Osteoblast (primary cell): ENCODE data around the gene ARMC6. TPM values are rescaled to one million over a fixed set of nuclear protein-coding genes. Genes with fewer than 3 reads are reported as not detected.

Experiments
- DNase-seq: peaks from one replicate; pipeline ENCODE4 v3.0.0; 2011; ENCODE audit warnings: low spot score, mixed read lengths; ENCODE audit not compliant: insufficient read length; ENCODE audit errors: missing footprints
- H2AFZ ChIP-seq: 2 replicates; pipeline ENCODE4 v1.6.0; 2011; ENCODE audit warnings: mild to moderate bottlenecking, low read length
- H3K27ac ChIP-seq: 2 replicates; pipeline ENCODE4 v1.5.1; 2011; ENCODE audit warnings: mild to moderate bottlenecking, low read depth, low read length, moderate library complexity
- H3K27me3 ChIP-seq: 2 replicates; pipeline ENCODE4 v1.6.0; 2012; ENCODE audit warnings: mild to moderate bottlenecking, control low read depth, inconsistent platforms, low read length, moderate library complexity; ENCODE audit not compliant: insufficient read depth
- H3K36me3 ChIP-seq: 2 replicates; pipeline ENCODE4 v1.5.1; 2011; ENCODE audit warnings: mild to moderate bottlenecking, low read length, control low read depth, moderate library complexity; ENCODE audit not compliant: insufficient read depth
- H3K4me1 ChIP-seq: 2 replicates; pipeline ENCODE4 v1.5.1; 2011; ENCODE audit warnings: mild to moderate bottlenecking, low read length, control low read depth, moderate library complexity; ENCODE audit not compliant: insufficient read depth
- H3K4me2 ChIP-seq: 2 replicates; pipeline ENCODE4 v1.6.0; 2011; ENCODE audit warnings: mild to moderate bottlenecking, low read length; ENCODE audit not compliant: insufficient read depth
- H3K4me3 ChIP-seq: fragments of 200-600 bp; sonication (generic); 3 replicates; pipeline ENCODE4 v1.5.1; 2012; ENCODE audit warnings: mild to moderate bottlenecking, low read length, inconsistent platforms; ENCODE audit not compliant: insufficient read depth
- H3K79me2 ChIP-seq: 2 replicates; pipeline ENCODE4 v1.6.0; 2012; ENCODE audit warnings: mild to moderate bottlenecking, low read length, control low read depth, inconsistent platforms; ENCODE audit not compliant: insufficient read depth
- H3K9me3 ChIP-seq: 2 replicates; pipeline ENCODE4 v1.5.1; 2011; ENCODE audit warnings: low read depth, low read length, control low read depth
- H4K20me1 ChIP-seq: 2 replicates; pipeline ENCODE4 v1.6.0; 2012; ENCODE audit warnings: mild to moderate bottlenecking, low read length, control low read depth; ENCODE audit not compliant: insufficient read depth
- total RNA-seq: library from RNA; depleted of rRNA; stranded (reverse); fragments of >200 nt; gene quantifications from 2 replicates; pipeline ENCODE4 v1.2.3, GENCODE V29; 2012
- TF ChIP-seq, protein P1 (sequence below): IDR thresholded peaks from 2 replicates; pipeline ENCODE4 v1.5.1; 2011; ENCODE audit warnings: mild to moderate bottlenecking, low read depth, low read length, moderate library complexity; ENCODE audit errors: extremely low read depth

ARMC6 gene
- total RNA-seq, 1 donor: 38.4 TPM

DNA sequence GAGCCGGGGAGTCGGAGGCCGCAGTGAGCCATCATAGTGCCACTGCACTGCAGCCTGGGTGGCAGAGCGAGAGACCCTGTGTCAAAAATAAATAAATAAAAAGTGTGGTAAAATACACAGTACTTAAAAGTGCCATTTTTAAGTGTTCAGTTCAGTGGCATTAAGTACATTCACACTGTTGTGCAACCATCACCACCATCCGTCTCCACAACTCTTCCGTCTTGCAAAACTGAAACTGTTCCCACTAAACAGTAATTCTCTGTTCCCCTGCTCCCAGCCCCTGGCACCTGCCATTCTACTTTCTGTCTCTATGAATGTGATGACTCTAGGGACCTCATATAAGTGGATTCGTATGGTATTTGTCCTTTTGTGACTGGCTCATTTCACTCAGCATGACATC, 43.7 kb downstream of the ARMC6 start:
- Histone ChIP-seq H3K27ac (no peak overlapping the region), H3K9me3 (no peaks in the 10 kb centered on the region), H3K4me3 (no peak overlapping the region), H3K4me1 (peaks cover 4% of the 10 kb centered on the region), H4K20me1 (peaks cover 15% of the 10 kb centered on the region), H3K79me2 (no peaks in the 10 kb centered on the region), H2AFZ (no peak overlapping the region), H3K36me3 (no peaks in the 10 kb centered on the region), H3K27me3 (no peaks in the 10 kb centered on the region), H3K4me2 (no peak overlapping the region)
- TF ChIP-seq, protein P1, sequence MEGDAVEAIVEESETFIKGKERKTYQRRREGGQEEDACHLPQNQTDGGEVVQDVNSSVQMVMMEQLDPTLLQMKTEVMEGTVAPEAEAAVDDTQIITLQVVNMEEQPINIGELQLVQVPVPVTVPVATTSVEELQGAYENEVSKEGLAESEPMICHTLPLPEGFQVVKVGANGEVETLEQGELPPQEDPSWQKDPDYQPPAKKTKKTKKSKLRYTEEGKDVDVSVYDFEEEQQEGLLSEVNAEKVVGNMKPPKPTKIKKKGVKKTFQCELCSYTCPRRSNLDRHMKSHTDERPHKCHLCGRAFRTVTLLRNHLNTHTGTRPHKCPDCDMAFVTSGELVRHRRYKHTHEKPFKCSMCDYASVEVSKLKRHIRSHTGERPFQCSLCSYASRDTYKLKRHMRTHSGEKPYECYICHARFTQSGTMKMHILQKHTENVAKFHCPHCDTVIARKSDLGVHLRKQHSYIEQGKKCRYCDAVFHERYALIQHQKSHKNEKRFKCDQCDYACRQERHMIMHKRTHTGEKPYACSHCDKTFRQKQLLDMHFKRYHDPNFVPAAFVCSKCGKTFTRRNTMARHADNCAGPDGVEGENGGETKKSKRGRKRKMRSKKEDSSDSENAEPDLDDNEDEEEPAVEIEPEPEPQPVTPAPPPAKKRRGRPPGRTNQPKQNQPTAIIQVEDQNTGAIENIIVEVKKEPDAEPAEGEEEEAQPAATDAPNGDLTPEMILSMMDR: no peak
- no peak for DNase-seq

DNA sequence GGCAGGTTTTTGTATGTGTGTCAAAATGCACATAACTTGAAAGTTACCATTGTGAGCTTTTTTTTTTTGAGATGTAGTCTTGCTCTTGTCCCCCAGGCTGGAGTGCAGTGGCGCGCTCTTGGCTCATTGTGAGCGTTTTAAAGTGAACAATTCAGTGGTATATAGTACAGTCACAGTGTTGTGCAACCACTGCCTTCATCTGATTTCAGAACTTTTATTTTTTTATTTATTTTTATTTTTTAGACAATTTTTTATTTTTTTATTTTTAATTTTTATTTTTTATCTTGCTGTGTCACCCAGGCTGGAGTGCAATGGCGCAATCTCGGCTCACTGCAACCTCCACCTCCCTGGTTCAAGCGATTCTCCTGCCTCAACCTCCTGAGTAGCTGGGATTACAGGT, 45.4 kb downstream of the ARMC6 start:
- no peak for DNase-seq
- Histone ChIP-seq H3K4me2 (no peak overlapping the region), H3K27ac (no peak overlapping the region), H4K20me1 (peaks cover 11% of the 10 kb centered on the region), H3K4me1 (peaks cover 5% of the 10 kb centered on the region), H3K9me3 (no peaks in the 10 kb centered on the region), H3K36me3 (no peaks in the 10 kb centered on the region), H3K4me3 (no peak overlapping the region), H3K79me2 (no peaks in the 10 kb centered on the region), H2AFZ (no peak overlapping the region), H3K27me3 (no peaks in the 10 kb centered on the region)
- TF ChIP-seq, protein P1: no peak

DNA sequence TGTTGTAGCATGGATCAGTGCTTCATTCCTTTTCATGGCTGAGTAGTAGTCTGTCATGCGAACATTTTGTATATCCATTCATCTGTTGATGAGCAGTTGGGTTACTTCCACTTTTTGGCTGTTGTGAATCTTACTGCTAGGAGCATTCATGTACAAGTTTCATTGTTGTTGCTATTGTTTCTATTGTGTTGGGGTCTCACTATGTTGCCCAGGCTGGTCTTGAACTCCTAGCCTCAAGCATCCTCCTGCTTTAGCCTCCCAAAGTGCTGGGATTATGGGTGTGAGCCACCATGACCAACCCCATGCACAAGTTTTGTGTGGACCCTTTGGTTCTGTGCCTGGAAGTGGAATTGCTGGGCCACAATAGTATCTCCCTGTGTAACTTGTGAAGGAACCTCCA, 46.2 kb downstream of the ARMC6 start:
- Histone ChIP-seq H3K4me1 (peaks cover 5% of the 10 kb centered on the region), H3K27ac (no peak overlapping the region), H2AFZ (no peak overlapping the region), H3K4me2 (no peak overlapping the region), H3K9me3 (no peaks in the 10 kb centered on the region), H3K4me3 (no peak overlapping the region), H3K27me3 (no peaks in the 10 kb centered on the region), H3K79me2 (no peaks in the 10 kb centered on the region), H4K20me1 (peaks cover 11% of the 10 kb centered on the region), H3K36me3 (no peaks in the 10 kb centered on the region)
- DNase-seq: no peak
- TF ChIP-seq, protein P1: no peak

DNA sequence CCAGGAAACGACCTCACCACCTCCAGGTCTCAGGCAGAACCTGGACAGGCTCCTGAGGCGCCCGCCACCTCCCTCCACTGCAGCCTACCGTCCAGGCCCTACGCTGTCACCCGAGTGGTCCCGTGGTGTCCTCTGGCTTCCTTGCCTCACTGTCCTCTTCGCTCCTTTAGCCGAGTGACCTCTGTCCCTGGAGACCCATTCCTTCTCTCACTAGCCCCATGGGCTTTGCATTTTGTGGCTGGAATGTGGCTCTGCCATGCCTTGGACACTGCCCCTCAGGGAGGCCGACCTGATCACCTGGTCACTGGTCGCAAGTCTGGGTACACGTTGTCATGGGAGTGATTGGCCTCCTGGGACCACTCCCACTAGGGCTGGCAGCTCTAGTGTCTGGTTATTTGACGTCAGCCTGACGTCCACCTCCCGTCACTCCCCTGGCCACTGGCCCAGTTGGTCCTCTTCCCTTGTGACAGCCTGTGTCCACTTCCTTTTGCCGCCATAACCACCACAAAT, 48.3 kb downstream of the ARMC6 start:
- no peaks in the 10 kb centered on the region for H3K79me2 ChIP-seq
- H3K27me3 ChIP-seq: no peaks in the 10 kb centered on the region
- H2AFZ ChIP-seq: no peak overlapping the region
- H3K36me3 ChIP-seq: no peaks in the 10 kb centered on the region
- peaks cover 3% of the 10 kb centered on the region for H4K20me1 ChIP-seq
- peak overlapping the region; percentile 4 for H3K4me2 ChIP-seq
- H3K27ac ChIP-seq: peak overlapping the region; percentile 17
- TF ChIP-seq, protein P1: no peak
- no peak overlapping the region for H3K4me3 ChIP-seq
- peaks cover 5% of the 10 kb centered on the region for H3K4me1 ChIP-seq
- peak; percentile 73 for DNase-seq
- H3K9me3 ChIP-seq: no peaks in the 10 kb centered on the region
